HG02852 (cell line): ENCODE results near the gene TTC9B.

Experiments used
- ATAC-seq: cut with Tn5 transposase; IDR thresholded peaks from one replicate; pipeline ENCODE4 v1.9.1; 2021; ENCODE audit warnings: mild to moderate bottlenecking, moderate library complexity; ENCODE audit not compliant: unreplicated experiment

Gene TTC9B

GRCh38 chr19:40249201-40249600, 31.0 kb upstream of the TTC9B start:
- no peak for ATAC-seq

- ATAC-seq, result no peak
Observed at GRCh38 chr19:40247735-40248262, 29.6 kb upstream of the TTC9B start.

GRCh38 chr19:40247178-40247577, 29.0 kb upstream of the TTC9B start:
- no peak for ATAC-seq

- ATAC-seq, result no peak
Observed at GRCh38 chr19:40246292-40247073, 28.3 kb upstream of the TTC9B start.

GRCh38 chr19:40245506-40246128, 27.4 kb upstream of the TTC9B start:
- ATAC-seq, result no peak

GRCh38 chr19:40244579-40245317, 26.6 kb upstream of the TTC9B start:
- ATAC-seq, result no peak

- ATAC-seq, result no peak
Observed at GRCh38 chr19:40243181-40243580, 25.0 kb upstream of the TTC9B start.

GRCh38 chr19:40242480-40242879, 24.3 kb upstream of the TTC9B start:
- no peak for ATAC-seq

GRCh38 chr19:40241809-40242384, 23.7 kb upstream of the TTC9B start:
- no peak for ATAC-seq

- ATAC-seq, result no peak
Observed at GRCh38 chr19:40241125-40241808, 23.1 kb upstream of the TTC9B start.

- ATAC-seq, result no peak
Observed at GRCh38 chr19:40240332-40240731, 22.1 kb upstream of the TTC9B start.

- no peak for ATAC-seq
Observed at GRCh38 chr19:40239415-40240226, 21.4 kb upstream of the TTC9B start.

- no peak for ATAC-seq
Observed at GRCh38 chr19:40238775-40239174, 20.6 kb upstream of the TTC9B start.

- no peak for ATAC-seq
Observed at GRCh38 chr19:40237791-40238190, 19.6 kb upstream of the TTC9B start.

- no peak for ATAC-seq
Observed at GRCh38 chr19:40236366-40236765, 18.2 kb upstream of the TTC9B start.

- no peak for ATAC-seq
Observed at GRCh38 chr19:40236026-40236355, 17.8 kb upstream of the TTC9B start.

- no peak for ATAC-seq
Observed at GRCh38 chr19:40235238-40236025, 17.2 kb upstream of the TTC9B start.

- no peak for ATAC-seq
Observed at GRCh38 chr19:40234429-40235237, 16.4 kb upstream of the TTC9B start.
